GM19324 (cell line): ENCODE results near the gene SEPTIN8.
A peak's percentile ranks its signal among the peaks of the same experiment; 100 is the strongest.

Experiments
- ATAC-seq: cut with Tn5 transposase; IDR thresholded peaks from one replicate; pipeline ENCODE4 v1.9.1; 2021; ENCODE audit warnings: mild to moderate bottlenecking, moderate library complexity; ENCODE audit not compliant: unreplicated experiment, low FRiP score

Gene SEPTIN8

GRCh38 chr5:132777209-132778069 is at the start of gene SEPTIN8:
SEPTIN8 (minus strand) TSS chr5:132777239; CDS start chr5:132777137, 102 bp downstream.
- peak; percentile 51 for ATAC-seq

GRCh38 chr5:132826424-132827082 is 49.5 kb upstream of the SEPTIN8 start:
- ATAC-seq, result no peak

GRCh38 chr5:132825834-132826391 is 48.9 kb upstream of the SEPTIN8 start:
- ATAC-seq, result no peak

- ATAC-seq, result no peak
These were observed 48.2 kb upstream of the SEPTIN8 start for GRCh38 chr5:132825033-132825833.

- ATAC-seq, result no peak
These were observed 47.4 kb upstream of the SEPTIN8 start for GRCh38 chr5:132824426-132824825.

- ATAC-seq, result no peak
These were observed 46.5 kb upstream of the SEPTIN8 start for GRCh38 chr5:132823481-132824050.

- no peak for ATAC-seq
These were observed 45.8 kb upstream of the SEPTIN8 start for GRCh38 chr5:132822650-132823480.

GRCh38 chr5:132821791-132822190 is 44.8 kb upstream of the SEPTIN8 start:
- no peak for ATAC-seq

GRCh38 chr5:132821350-132821749 is 44.3 kb upstream of the SEPTIN8 start:
- ATAC-seq, result no peak

- no peak for ATAC-seq
These were observed 43.2 kb upstream of the SEPTIN8 start for GRCh38 chr5:132820162-132820754.

- no peak for ATAC-seq
These were observed 42.4 kb upstream of the SEPTIN8 start for GRCh38 chr5:132819468-132819867.

- no peak for ATAC-seq
These were observed 40.0 kb upstream of the SEPTIN8 start for GRCh38 chr5:132817011-132817410.

GRCh38 chr5:132816554-132816953 is 39.5 kb upstream of the SEPTIN8 start:
- ATAC-seq, result no peak

GRCh38 chr5:132816083-132816482 is 39.0 kb upstream of the SEPTIN8 start:
- no peak for ATAC-seq

- no peak for ATAC-seq
These were observed 38.4 kb upstream of the SEPTIN8 start for GRCh38 chr5:132815454-132815853.

GRCh38 chr5:132814503-132815294 is 37.7 kb upstream of the SEPTIN8 start:
- ATAC-seq, result no peak

GRCh38 chr5:132813599-132814502 is 36.8 kb upstream of the SEPTIN8 start:
- no peak for ATAC-seq
